ENCODE results near the gene ANKRD22. TPM values are rescaled to one million over a fixed set of nuclear protein-coding genes. Genes with fewer than 3 reads are reported as not detected.

ANKRD22 gene
- polyA plus RNA-seq, 2 of the 4 experiments (the other 2 are of a cell fraction): 0.53 to 0.59 TPM

- DNase-seq (ENCODE audit: low read depth in 1 of 2, low spot score in 1 of 2): no peak
- Histone ChIP-seq H3K4me3 (no peak overlapping the region), H3K4me1 (peaks cover 100% of the 10 kb centered on the region), H3K27ac (peak overlapping the region in 1 of 2 experiments; percentile 66; a peak in 2 of 6 replicates), H3K9me3 (no peaks in the 10 kb centered on the region), H3K4me2 (peak overlapping the region; percentile 66; the same call in 2 of the 3 replicates)
- TF ChIP-seq CEBPB (IDR thresholded peaks at IDR 0.05) (no peak), HEYL (CRISPR knock-in tag; IDR thresholded peaks at IDR 0.05) (no peak), POLR2AphosphoS2 (conservative IDR thresholded peaks at IDR 0.05; ENCODE audit: low read length) (no peak), CHD2 (IDR thresholded peaks at IDR 0.05; ENCODE audit: low read length, partially characterized antibody) (no peak), SREBF2 (IDR thresholded peaks at IDR 0.05) (no peak), KDM1A (IDR thresholded peaks at IDR 0.05; ENCODE audit: low read depth) (no peak), TP53 (CRISPR knock-in tag; IDR thresholded peaks at IDR 0.05) (no peak)
- TF ChIP-seq, protein P1, sequence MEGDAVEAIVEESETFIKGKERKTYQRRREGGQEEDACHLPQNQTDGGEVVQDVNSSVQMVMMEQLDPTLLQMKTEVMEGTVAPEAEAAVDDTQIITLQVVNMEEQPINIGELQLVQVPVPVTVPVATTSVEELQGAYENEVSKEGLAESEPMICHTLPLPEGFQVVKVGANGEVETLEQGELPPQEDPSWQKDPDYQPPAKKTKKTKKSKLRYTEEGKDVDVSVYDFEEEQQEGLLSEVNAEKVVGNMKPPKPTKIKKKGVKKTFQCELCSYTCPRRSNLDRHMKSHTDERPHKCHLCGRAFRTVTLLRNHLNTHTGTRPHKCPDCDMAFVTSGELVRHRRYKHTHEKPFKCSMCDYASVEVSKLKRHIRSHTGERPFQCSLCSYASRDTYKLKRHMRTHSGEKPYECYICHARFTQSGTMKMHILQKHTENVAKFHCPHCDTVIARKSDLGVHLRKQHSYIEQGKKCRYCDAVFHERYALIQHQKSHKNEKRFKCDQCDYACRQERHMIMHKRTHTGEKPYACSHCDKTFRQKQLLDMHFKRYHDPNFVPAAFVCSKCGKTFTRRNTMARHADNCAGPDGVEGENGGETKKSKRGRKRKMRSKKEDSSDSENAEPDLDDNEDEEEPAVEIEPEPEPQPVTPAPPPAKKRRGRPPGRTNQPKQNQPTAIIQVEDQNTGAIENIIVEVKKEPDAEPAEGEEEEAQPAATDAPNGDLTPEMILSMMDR (IDR thresholded peaks at IDR 0.05): no peak
- TF ChIP-seq, protein P2, sequence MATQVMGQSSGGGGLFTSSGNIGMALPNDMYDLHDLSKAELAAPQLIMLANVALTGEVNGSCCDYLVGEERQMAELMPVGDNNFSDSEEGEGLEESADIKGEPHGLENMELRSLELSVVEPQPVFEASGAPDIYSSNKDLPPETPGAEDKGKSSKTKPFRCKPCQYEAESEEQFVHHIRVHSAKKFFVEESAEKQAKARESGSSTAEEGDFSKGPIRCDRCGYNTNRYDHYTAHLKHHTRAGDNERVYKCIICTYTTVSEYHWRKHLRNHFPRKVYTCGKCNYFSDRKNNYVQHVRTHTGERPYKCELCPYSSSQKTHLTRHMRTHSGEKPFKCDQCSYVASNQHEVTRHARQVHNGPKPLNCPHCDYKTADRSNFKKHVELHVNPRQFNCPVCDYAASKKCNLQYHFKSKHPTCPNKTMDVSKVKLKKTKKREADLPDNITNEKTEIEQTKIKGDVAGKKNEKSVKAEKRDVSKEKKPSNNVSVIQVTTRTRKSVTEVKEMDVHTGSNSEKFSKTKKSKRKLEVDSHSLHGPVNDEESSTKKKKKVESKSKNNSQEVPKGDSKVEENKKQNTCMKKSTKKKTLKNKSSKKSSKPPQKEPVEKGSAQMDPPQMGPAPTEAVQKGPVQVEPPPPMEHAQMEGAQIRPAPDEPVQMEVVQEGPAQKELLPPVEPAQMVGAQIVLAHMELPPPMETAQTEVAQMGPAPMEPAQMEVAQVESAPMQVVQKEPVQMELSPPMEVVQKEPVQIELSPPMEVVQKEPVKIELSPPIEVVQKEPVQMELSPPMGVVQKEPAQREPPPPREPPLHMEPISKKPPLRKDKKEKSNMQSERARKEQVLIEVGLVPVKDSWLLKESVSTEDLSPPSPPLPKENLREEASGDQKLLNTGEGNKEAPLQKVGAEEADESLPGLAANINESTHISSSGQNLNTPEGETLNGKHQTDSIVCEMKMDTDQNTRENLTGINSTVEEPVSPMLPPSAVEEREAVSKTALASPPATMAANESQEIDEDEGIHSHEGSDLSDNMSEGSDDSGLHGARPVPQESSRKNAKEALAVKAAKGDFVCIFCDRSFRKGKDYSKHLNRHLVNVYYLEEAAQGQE (IDR thresholded peaks at IDR 0.05): no peak
- ChIA-PET POLR2A (interaction anchor here (1.2 kb wide), 1 partner anchor 9 kb away, joined by 4 read pairs; the partner anchor contains the start of gene STAMBPL1), CTCF (interaction anchor here (1.1 to 2.6 kb wide), 2 partner anchors 7 to 44 kb away, joined by 3 to 9 read pairs; no protein-coding TSS in a partner anchor)
- FAIRE-seq: no peak
- ATAC-seq: no peak
Measured at GRCh38 chr10:88888810-88889445, 37.3 kb upstream of the ANKRD22 start.

GRCh38 chr10:88886557-88886956, 34.9 kb upstream of the ANKRD22 start:
- peak overlapping the region; percentile 81 for H3K4me2 ChIP-seq
- ChIA-PET CTCF (interaction anchor here (0.6 to 3.4 kb wide), 2 partner anchors 47 to 51 kb away, joined by 3 to 22 read pairs; no protein-coding TSS in a partner anchor), POLR2A (no interaction called here)
- FAIRE-seq (no peak), ATAC-seq (no peak), DNase-seq (ENCODE audit: low read depth in 1 of 2, low spot score in 1 of 2) (no peak)
- TF ChIP-seq HDAC2 (IDR thresholded peaks at IDR 0.05) (no peak), FOSL2 (IDR thresholded peaks at IDR 0.05) (peak; percentile 17; the same call in 1 of the 2 replicates), FOSL2 (CRISPR knock-in tag; IDR thresholded peaks at IDR 0.05) (no peak)
- no peak overlapping the region for H3K4me3 ChIP-seq
- peak overlapping the region; percentile 35 to 62 for H3K27ac ChIP-seq
- H3K4me1 ChIP-seq: peaks cover 86% of the 10 kb centered on the region
- H3K9me3 ChIP-seq: no peaks in the 10 kb centered on the region

- TF ChIP-seq MAFK (IDR thresholded peaks at IDR 0.05; ENCODE audit: partially characterized antibody) (peak; percentile 59), CBX2 (IDR thresholded peaks at IDR 0.05; ENCODE audit: borderline replicate concordance, low read depth) (no peak), NPAS2 (CRISPR knock-in tag; IDR thresholded peaks at IDR 0.05; ENCODE audit: borderline replicate concordance) (no peak)
- peak overlapping the region; percentile 81 for H3K4me2 ChIP-seq
- FAIRE-seq: peak; percentile 46
- ChIA-PET CTCF (interaction anchor here (0.9 to 3.4 kb wide), 4 partner anchors 10 to 51 kb away, joined by 3 to 22 read pairs (median 4); no protein-coding TSS in a partner anchor), POLR2A (no interaction called here)
- 25% methylated on average over 2 of the region's 2 CpGs for WGBS (ENCODE audit: missing lambda C conversion rate)
- no peak for DNase-seq (ENCODE audit: low read depth in 1 of 2, low spot score in 1 of 2)
- peak overlapping the region; percentile 97 to 98 for H3K27ac ChIP-seq
- no peak for ATAC-seq
- peaks cover 63% of the 10 kb centered on the region for H3K4me1 ChIP-seq
- H3K4me3 ChIP-seq: peak overlapping the region; percentile 49; the same call in 2 of the 3 replicates
- H3K9me3 ChIP-seq: no peaks in the 10 kb centered on the region
Measured at GRCh38 chr10:88883448-88883809, 31.8 kb upstream of the ANKRD22 start.

Data from A549 (cell line).